Rectal smooth muscle tissue (tissue), 1 donor: ENCODE data around the gene CSRP1.
A peak's percentile ranks its signal among the peaks of the same experiment; 100 is the strongest.
"Not testable (repeated sequence)": the region's sequence is repeated elsewhere in the genome, so short reads cannot be mapped to it uniquely, and the experiment has no call there.

Source experiments
- H3K27ac ChIP-seq: one replicate; pipeline ENCODE4 v1.7.0; 2013; ENCODE audit warnings: low read depth, low read length, inconsistent platforms
- H3K27me3 ChIP-seq: one replicate; pipeline ENCODE4 v1.7.0; 2013; ENCODE audit warnings: low read length; ENCODE audit not compliant: control insufficient read depth, insufficient read depth
- H3K36me3 ChIP-seq: one replicate; pipeline ENCODE4 v1.7.0; 2013; ENCODE audit warnings: low read length; ENCODE audit not compliant: control insufficient read depth, insufficient read depth
- H3K4me1 ChIP-seq: one replicate; pipeline ENCODE4 v1.7.0; 2013; ENCODE audit warnings: low read length; ENCODE audit not compliant: control insufficient read depth, insufficient read depth
- H3K4me3 ChIP-seq: one replicate; pipeline ENCODE4 v1.7.0; 2013; ENCODE audit warnings: low read length
- H3K9ac ChIP-seq: one replicate; pipeline ENCODE4 v1.7.0; 2013; ENCODE audit warnings: low read length

CSRP1 gene

GRCh38 chr1:201535046-201535918, 28.4 kb upstream of the CSRP1 start:
- no peak overlapping the region for H3K4me3 ChIP-seq
- peaks cover 47% of the 10 kb centered on the region for H3K4me1 ChIP-seq
- no peaks in the 10 kb centered on the region for H3K27me3 ChIP-seq
- no peak overlapping the region for H3K9ac ChIP-seq
- peak overlapping the region; percentile 92 for H3K27ac ChIP-seq
- no peaks in the 10 kb centered on the region for H3K36me3 ChIP-seq

GRCh38 chr1:201533836-201534235, 26.9 kb upstream of the CSRP1 start:
- Histone ChIP-seq H3K27ac (peak overlapping the region; percentile 92), H3K36me3 (no peaks in the 10 kb centered on the region), H3K4me3 (no peak overlapping the region), H3K27me3 (no peaks in the 10 kb centered on the region), H3K9ac (no peak overlapping the region), H3K4me1 (peaks cover 47% of the 10 kb centered on the region)

GRCh38 chr1:201531551-201532425, 24.9 kb upstream of the CSRP1 start:
- Histone ChIP-seq H3K27ac (no peak overlapping the region), H3K9ac (no peak overlapping the region), H3K4me3 (no peak overlapping the region), H3K27me3 (no peaks in the 10 kb centered on the region), H3K4me1 (peaks cover 33% of the 10 kb centered on the region), H3K36me3 (no peaks in the 10 kb centered on the region)

GRCh38 chr1:201530741-201531531, 24.0 kb upstream of the CSRP1 start:
- Histone ChIP-seq H3K27ac (no peak overlapping the region), H3K4me1 (peaks cover 24% of the 10 kb centered on the region), H3K9ac (no peak overlapping the region), H3K27me3 (no peaks in the 10 kb centered on the region), H3K36me3 (no peaks in the 10 kb centered on the region), H3K4me3 (no peak overlapping the region)

GRCh38 chr1:201528631-201529252, 21.8 kb upstream of the CSRP1 start:
- Histone ChIP-seq H3K27me3 (no peaks in the 10 kb centered on the region), H3K36me3 (no peaks in the 10 kb centered on the region), H3K9ac (no peak overlapping the region), H3K4me1 (peaks cover 7% of the 10 kb centered on the region), H3K27ac (no peak overlapping the region), H3K4me3 (no peak overlapping the region)

GRCh38 chr1:201527879-201528278, 21.0 kb upstream of the CSRP1 start:
- H3K36me3 ChIP-seq = no peaks in the 10 kb centered on the region
- peaks cover 5% of the 10 kb centered on the region for H3K4me1 ChIP-seq
- H3K9ac ChIP-seq = no peak overlapping the region
- no peak overlapping the region for H3K4me3 ChIP-seq
- no peak overlapping the region for H3K27ac ChIP-seq
- no peaks in the 10 kb centered on the region for H3K27me3 ChIP-seq

GRCh38 chr1:201525193-201525778, 18.4 kb upstream of the CSRP1 start:
- Histone ChIP-seq H3K36me3 (no peaks in the 10 kb centered on the region), H3K9ac (no peak overlapping the region), H3K4me1 (no peaks in the 10 kb centered on the region), H3K27me3 (no peaks in the 10 kb centered on the region), H3K27ac (no peak overlapping the region), H3K4me3 (no peak overlapping the region)

- H3K9ac ChIP-seq, H3K4me3 ChIP-seq, H3K4me1 ChIP-seq, H3K36me3 ChIP-seq, H3K27me3 ChIP-seq, H3K27ac ChIP-seq: not testable (repeated sequence)
These were observed 13.2 kb upstream of the CSRP1 start for GRCh38 chr1:201520046-201520575.

GRCh38 chr1:201518071-201518470, 11.1 kb upstream of the CSRP1 start:
- Histone ChIP-seq H3K4me1 (no peaks in the 10 kb centered on the region), H3K4me3 (no peak overlapping the region), H3K27me3 (no peaks in the 10 kb centered on the region), H3K27ac (no peak overlapping the region), H3K36me3 (no peaks in the 10 kb centered on the region), H3K9ac (no peak overlapping the region)

- Histone ChIP-seq H3K4me1 (peaks cover 3% of the 10 kb centered on the region), H3K4me3 (no peak overlapping the region), H3K9ac (no peak overlapping the region), H3K27ac (no peak overlapping the region), H3K27me3 (no peaks in the 10 kb centered on the region), H3K36me3 (no peaks in the 10 kb centered on the region)
These were observed 10.7 kb upstream of the CSRP1 start for GRCh38 chr1:201517631-201518030.

- no peak overlapping the region for H3K9ac ChIP-seq
- H3K27me3 ChIP-seq = no peaks in the 10 kb centered on the region
- no peak overlapping the region for H3K27ac ChIP-seq
- no peaks in the 10 kb centered on the region for H3K36me3 ChIP-seq
- H3K4me1 ChIP-seq = peaks cover 13% of the 10 kb centered on the region
- H3K4me3 ChIP-seq = no peak overlapping the region
These were observed 9.7 kb upstream of the CSRP1 start for GRCh38 chr1:201516511-201517127.
